Activated CD8-positive, alpha-beta T cell treated with anti-CD3 and anti-CD28 coated beads for 36 hours (primary cell): ENCODE results near the gene ATP1B4. TPM values are rescaled to one million over a fixed set of nuclear protein-coding genes. Genes with fewer than 3 reads are reported as not detected.

Experiments used
- ATAC-seq: fragments of 200-7000 bp; cut with Tn5 transposase; one replicate; pipeline ENCODE4 v1.10.0; 2021; ENCODE audit warnings: mild to moderate bottlenecking, moderate library complexity
- CTCF ChIA-PET: fragments of 350-600 bp; sonication (Branson Sonifier 250); formaldehyde crosslinking; loops from one replicate; lab custom pipeline; 2021; ENCODE audit warnings: antibody characterized with exemption; lab: Charles Lee
- POLR2A ChIA-PET: fragments of 350-600 bp; sonication (Branson Sonifier 250); formaldehyde crosslinking; loops from one replicate; lab custom pipeline; 2021; ENCODE audit warnings: antibody characterized with exemption; lab: Charles Lee
- DNase-seq: peaks from one replicate; pipeline ENCODE4 v3.0.0-alpha.2; 2020
- H3K27ac Mint-ChIP-seq: one replicate; pipeline ENCODE4 v1.8.0; 2021; ENCODE audit warnings: mild to moderate bottlenecking, mixed read lengths
- H3K27me3 Mint-ChIP-seq: one replicate; pipeline ENCODE4 v1.8.0; 2021; ENCODE audit warnings: mixed read lengths
- H3K36me3 Mint-ChIP-seq: one replicate; pipeline ENCODE4 v1.8.0; 2021; ENCODE audit warnings: low read depth, mixed read lengths
- H3K4me1 Mint-ChIP-seq: one replicate; pipeline ENCODE4 v1.8.0; 2021; ENCODE audit warnings: low read depth, mixed read lengths
- H3K4me3 Mint-ChIP-seq: one replicate; pipeline ENCODE4 v1.8.0; 2021; ENCODE audit warnings: mild to moderate bottlenecking, moderate library complexity, mixed read lengths
- H3K9me3 Mint-ChIP-seq: one replicate; pipeline ENCODE4 v1.8.0; 2021; ENCODE audit warnings: mixed read lengths
- CTCF ChIP-seq: fragments of 200-600 bp; IDR thresholded peaks from one replicate; pipeline ENCODE4 v1.8.0; 2022; ENCODE audit warnings: antibody characterized with exemption, mild to moderate bottlenecking
- intact Hi-C: fragments of 100-400 bp; cut with micrococcal nuclease; formaldehyde crosslinking; loops from one replicate; pipeline ENCODE4 v1.10.0; 2022
- total RNA-seq, 2 experiments: library from RNA; stranded (reverse); gene quantifications; one replicate each; pipeline ENCODE4 v1.2.3, GENCODE V29; 2021

The ATP1B4 gene
- total RNA-seq: not detected

GRCh38 chrX:120361764-120362305, at the start of gene ATP1B4:
Gene ATP1B4 (plus strand): TSS chrX:120362089. CDS start chrX:120362169, 80 bp downstream.
- no peaks in the 10 kb centered on the region for H3K36me3 Mint-ChIP-seq
- no peak for TF ChIP-seq CTCF
- intact Hi-C loops: no loop called here
- H3K4me1 Mint-ChIP-seq: no peaks in the 10 kb centered on the region
- H3K27me3 Mint-ChIP-seq: peaks cover 1% of the 10 kb centered on the region
- no peak within 1 kb of the TSS for H3K4me3 Mint-ChIP-seq
- no peaks in the 10 kb centered on the region for H3K9me3 Mint-ChIP-seq
- H3K27ac Mint-ChIP-seq: no peak within 1 kb of the TSS
- ChIA-PET CTCF (interaction anchor here (1.5 kb wide), 1 partner anchor 16 kb away, joined by 3 read pairs; no protein-coding TSS in a partner anchor), POLR2A (no interaction called here)
- no peak for DNase-seq
- no peak for ATAC-seq

GRCh38 chrX:120315776-120316175, 46.1 kb upstream of the ATP1B4 start:
- Mint-ChIP-seq H3K4me1 (no peaks in the 10 kb centered on the region), H3K4me3 (no peak overlapping the region), H3K9me3 (no peaks in the 10 kb centered on the region), H3K27ac (no peak overlapping the region), H3K36me3 (no peaks in the 10 kb centered on the region), H3K27me3 (peaks cover 21% of the 10 kb centered on the region)
- ATAC-seq (no peak), DNase-seq (no peak)
- CTCF ChIA-PET: no interaction called here
- TF ChIP-seq CTCF: no peak
- intact Hi-C loops: no loop called here
- POLR2A ChIA-PET: no interaction called here

- DNase-seq: no peak
- H3K36me3 Mint-ChIP-seq: no peaks in the 10 kb centered on the region
- POLR2A ChIA-PET: no interaction called here
- no peaks in the 10 kb centered on the region for H3K4me1 Mint-ChIP-seq
- CTCF ChIA-PET: no interaction called here
- peaks cover 16% of the 10 kb centered on the region for H3K27me3 Mint-ChIP-seq
- H3K27ac Mint-ChIP-seq: no peak overlapping the region
- no peak for TF ChIP-seq CTCF
- H3K9me3 Mint-ChIP-seq: no peaks in the 10 kb centered on the region
- intact Hi-C loops: no loop called here
- ATAC-seq: no peak
- H3K4me3 Mint-ChIP-seq: no peak overlapping the region
Measured at GRCh38 chrX:120316587-120317283, 45.2 kb upstream of the ATP1B4 start.

GRCh38 chrX:120318411-120318810, 43.5 kb upstream of the ATP1B4 start:
- ChIA-PET CTCF (interaction anchor here (0.8 to 1.7 kb wide), 6 partner anchors 9 to 140 kb away, joined by 3 to 4 read pairs (median 3); no protein-coding TSS in a partner anchor), POLR2A (no interaction called here)
- Mint-ChIP-seq H3K36me3 (no peaks in the 10 kb centered on the region), H3K27me3 (peaks cover 4% of the 10 kb centered on the region), H3K9me3 (no peaks in the 10 kb centered on the region), H3K4me3 (no peak overlapping the region), H3K4me1 (no peaks in the 10 kb centered on the region), H3K27ac (no peak overlapping the region)
- ATAC-seq (no peak), DNase-seq (no peak)
- intact Hi-C loops: no loop called here
- no peak for TF ChIP-seq CTCF
